Neural progenitor cell (in vitro differentiated cells): ENCODE data around the gene COG7.

Source experiments
- EZH2phosphoT487 ChIP-seq: fragments of 200-600 bp; sonication (generic); IDR thresholded peaks from 2 replicates; pipeline ENCODE4 v1.6.1; 2017; ENCODE audit warnings: antibody characterized with exemption
- TF ChIP-seq, protein P1 (sequence below): fragments of 200-600 bp; sonication (generic); IDR thresholded peaks from 2 replicates; pipeline ENCODE4 v1.5.1; 2017; ENCODE audit warnings: antibody characterized with exemption, mild to moderate bottlenecking

DNA sequence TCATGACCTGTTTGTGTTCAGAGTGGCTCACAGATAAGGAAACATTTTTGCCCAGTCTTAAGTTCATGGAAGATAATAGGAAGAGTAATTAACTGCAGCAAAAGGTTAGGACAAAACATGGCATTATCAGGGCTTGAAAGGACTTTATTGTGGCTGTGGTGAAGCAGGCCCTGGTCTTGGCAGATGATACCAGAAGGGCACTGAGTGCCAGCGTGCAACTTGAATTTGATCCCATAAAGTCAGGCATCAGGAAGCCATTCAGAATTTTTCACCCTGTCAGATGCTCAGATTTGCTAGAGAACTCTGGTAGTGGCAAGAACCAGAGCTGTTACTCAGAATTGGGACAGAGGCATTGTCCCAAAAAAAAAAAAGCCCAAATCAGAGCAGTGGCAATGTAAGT lies 11.2 kb upstream of the COG7 start:
- TF ChIP-seq, protein P1, sequence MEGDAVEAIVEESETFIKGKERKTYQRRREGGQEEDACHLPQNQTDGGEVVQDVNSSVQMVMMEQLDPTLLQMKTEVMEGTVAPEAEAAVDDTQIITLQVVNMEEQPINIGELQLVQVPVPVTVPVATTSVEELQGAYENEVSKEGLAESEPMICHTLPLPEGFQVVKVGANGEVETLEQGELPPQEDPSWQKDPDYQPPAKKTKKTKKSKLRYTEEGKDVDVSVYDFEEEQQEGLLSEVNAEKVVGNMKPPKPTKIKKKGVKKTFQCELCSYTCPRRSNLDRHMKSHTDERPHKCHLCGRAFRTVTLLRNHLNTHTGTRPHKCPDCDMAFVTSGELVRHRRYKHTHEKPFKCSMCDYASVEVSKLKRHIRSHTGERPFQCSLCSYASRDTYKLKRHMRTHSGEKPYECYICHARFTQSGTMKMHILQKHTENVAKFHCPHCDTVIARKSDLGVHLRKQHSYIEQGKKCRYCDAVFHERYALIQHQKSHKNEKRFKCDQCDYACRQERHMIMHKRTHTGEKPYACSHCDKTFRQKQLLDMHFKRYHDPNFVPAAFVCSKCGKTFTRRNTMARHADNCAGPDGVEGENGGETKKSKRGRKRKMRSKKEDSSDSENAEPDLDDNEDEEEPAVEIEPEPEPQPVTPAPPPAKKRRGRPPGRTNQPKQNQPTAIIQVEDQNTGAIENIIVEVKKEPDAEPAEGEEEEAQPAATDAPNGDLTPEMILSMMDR, result no peak
- no peak for TF ChIP-seq EZH2phosphoT487
